ENCODE measurements around the gene MPRIP. TPM values are rescaled to one million over a fixed set of nuclear protein-coding genes. Genes with fewer than 3 reads are reported as not detected.

MPRIP gene
- total RNA-seq, 2 experiments from 2014 or later = 145 to 157 TPM

DNA sequence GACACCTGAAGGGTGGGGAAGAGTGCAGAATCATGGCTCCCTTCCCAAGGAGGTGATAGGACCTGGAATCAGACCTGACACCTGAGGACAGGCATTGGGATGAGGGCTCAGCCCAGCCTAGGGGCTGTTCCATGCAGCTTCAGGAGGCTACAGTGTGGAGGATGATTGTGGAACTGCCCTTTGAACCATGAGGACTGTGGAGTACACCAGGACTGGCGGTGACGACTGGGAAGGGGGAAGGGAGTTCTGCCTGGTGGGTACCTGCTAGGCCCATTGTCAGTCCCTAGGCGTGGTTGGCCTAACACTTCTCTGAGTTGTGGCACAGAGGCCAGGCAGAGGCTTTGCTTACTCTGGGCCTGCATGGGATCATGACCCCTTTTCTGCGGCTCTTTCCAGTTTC lies 76.1 kb downstream of the MPRIP start:
- DNase-seq = no peak
- ChIA-PET POLR2A (no interaction called here), CTCF (interaction anchor here (0.5 kb wide), 1 partner anchor 600 kb away, joined by 5 read pairs; no protein-coding TSS in a partner anchor)
- Mint-ChIP-seq H3K4me1 (ENCODE audit: low read depth) (peaks cover 70% of the 10 kb centered on the region), H3K9me3 (no peaks in the 10 kb centered on the region), H3K36me3 (no peaks in the 10 kb centered on the region), H3K4me3 (no peak overlapping the region), H3K27me3 (no peaks in the 10 kb centered on the region), H3K27ac (peak overlapping the region; percentile 84)
- intact Hi-C loops (cut with micrococcal nuclease) = loop anchor here (10.0 kb wide), 2 partner anchors 66 to 104 kb away; no protein-coding TSS in a partner anchor

DNA sequence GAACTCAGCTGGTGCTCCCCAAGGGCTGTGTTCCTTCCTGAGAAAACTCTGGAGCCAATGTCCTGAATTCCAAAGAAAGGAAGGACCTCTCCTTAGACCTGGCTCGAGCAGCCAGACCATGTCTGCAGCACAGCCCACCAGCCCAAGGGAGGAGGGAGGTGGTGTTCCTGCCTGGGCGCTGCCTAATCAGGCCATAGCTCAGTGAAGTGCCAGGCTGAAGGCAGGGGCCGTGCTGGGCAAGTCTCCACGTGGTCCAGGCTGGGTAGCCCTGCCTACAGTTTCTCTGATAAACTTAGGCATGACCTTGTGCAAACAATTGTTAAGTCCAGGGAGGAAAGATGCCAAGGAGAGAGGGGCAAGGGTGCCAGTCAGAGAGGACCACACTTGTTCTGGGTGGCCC lies 76.8 kb downstream of the MPRIP start:
- Mint-ChIP-seq H3K36me3 (no peaks in the 10 kb centered on the region), H3K4me3 (peak overlapping the region; percentile 7), H3K4me1 (ENCODE audit: low read depth) (peaks cover 69% of the 10 kb centered on the region), H3K27me3 (no peaks in the 10 kb centered on the region), H3K9me3 (no peaks in the 10 kb centered on the region), H3K27ac (peak overlapping the region; percentile 84)
- ChIA-PET CTCF (interaction anchor here (0.6 to 2.6 kb wide), 5 partner anchors 9 to 101 kb away, joined by 3 to 18 read pairs (median 3); no protein-coding TSS in a partner anchor), POLR2A (interaction anchor here (0.7 to 0.8 kb wide), 2 partner anchors 9 to 161 kb away, joined by 3 read pairs; no protein-coding TSS in a partner anchor)
- intact Hi-C loops (cut with micrococcal nuclease) = loop anchor here (10.0 kb wide), 2 partner anchors 66 to 104 kb away; no protein-coding TSS in a partner anchor
- no peak for DNase-seq

DNA sequence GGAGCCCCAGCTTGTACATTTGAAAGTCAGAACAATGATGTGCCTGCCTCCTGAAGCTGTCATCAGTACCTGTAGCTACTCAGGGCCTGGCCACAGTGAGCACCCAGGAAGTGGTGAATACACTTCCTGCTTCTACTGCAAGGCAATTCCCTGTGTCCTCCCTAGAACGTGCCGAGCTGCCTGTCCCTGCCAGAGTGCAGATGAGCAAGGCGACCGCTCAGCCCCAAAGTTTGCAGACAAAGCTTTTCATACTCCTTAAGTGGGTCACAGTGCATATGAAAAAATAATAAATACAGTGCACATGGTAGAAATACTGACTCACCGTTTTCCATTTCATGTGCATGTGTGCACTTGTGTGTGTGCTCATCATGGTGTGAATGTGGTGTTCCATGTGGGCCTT lies 77.3 kb downstream of the MPRIP start:
- peak; percentile 82 for DNase-seq
- intact Hi-C loops (cut with micrococcal nuclease) = loop anchor here (10.0 kb wide), 2 partner anchors 65 to 105 kb away; no protein-coding TSS in a partner anchor
- peaks cover 69% of the 10 kb centered on the region for H3K4me1 Mint-ChIP-seq (ENCODE audit: low read depth)
- no peaks in the 10 kb centered on the region for H3K36me3 Mint-ChIP-seq
- CTCF ChIA-PET = interaction anchor here (0.6 to 2.6 kb wide), 5 partner anchors 10 to 100 kb away, joined by 3 to 18 read pairs (median 3); no protein-coding TSS in a partner anchor
- peak overlapping the region; percentile 7 for H3K4me3 Mint-ChIP-seq
- H3K27me3 Mint-ChIP-seq = no peaks in the 10 kb centered on the region
- H3K9me3 Mint-ChIP-seq = no peaks in the 10 kb centered on the region
- POLR2A ChIA-PET = interaction anchor here (0.7 to 0.8 kb wide), 2 partner anchors 9 to 161 kb away, joined by 3 read pairs; no protein-coding TSS in a partner anchor
- H3K27ac Mint-ChIP-seq = peak overlapping the region; percentile 84

DNA sequence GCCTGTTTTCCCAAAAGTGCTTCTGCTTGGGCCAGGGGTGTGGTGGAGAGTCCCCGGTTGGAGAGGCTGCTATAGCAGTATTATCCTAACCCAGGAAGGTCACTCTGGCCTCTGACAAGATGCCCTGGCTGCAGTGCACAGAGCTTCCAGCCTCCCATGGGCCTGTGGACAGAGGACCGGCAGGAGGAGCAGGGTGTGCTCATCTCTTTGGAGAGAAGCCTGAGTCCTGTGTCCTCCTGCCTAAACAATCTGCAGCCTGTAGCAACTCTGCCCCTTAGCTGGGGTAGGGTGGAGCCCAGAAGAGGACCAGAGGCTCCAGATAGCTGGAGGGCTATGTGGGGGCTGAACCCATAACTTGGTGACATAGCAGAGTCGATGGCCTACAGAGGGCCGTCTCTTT lies 78.0 kb downstream of the MPRIP start:
- POLR2A ChIA-PET = interaction anchor here (0.5 to 1.9 kb wide), 2 partner anchors 13 to 270 kb away, joined by 3 to 5 read pairs; no protein-coding TSS in a partner anchor
- Mint-ChIP-seq H3K27me3 (no peaks in the 10 kb centered on the region), H3K4me1 (ENCODE audit: low read depth) (peaks cover 69% of the 10 kb centered on the region), H3K4me3 (no peak overlapping the region), H3K36me3 (no peaks in the 10 kb centered on the region), H3K9me3 (no peaks in the 10 kb centered on the region), H3K27ac (peak overlapping the region; percentile 84)
- DNase-seq = no peak
- intact Hi-C loops (cut with micrococcal nuclease) = loop anchor here (2.0 kb wide), 1 partner anchor 31 kb away; no protein-coding TSS in a partner anchor
- CTCF ChIA-PET = interaction anchor here (2.6 kb wide), 1 partner anchor 11 kb away, joined by 18 read pairs; no protein-coding TSS in a partner anchor

DNA sequence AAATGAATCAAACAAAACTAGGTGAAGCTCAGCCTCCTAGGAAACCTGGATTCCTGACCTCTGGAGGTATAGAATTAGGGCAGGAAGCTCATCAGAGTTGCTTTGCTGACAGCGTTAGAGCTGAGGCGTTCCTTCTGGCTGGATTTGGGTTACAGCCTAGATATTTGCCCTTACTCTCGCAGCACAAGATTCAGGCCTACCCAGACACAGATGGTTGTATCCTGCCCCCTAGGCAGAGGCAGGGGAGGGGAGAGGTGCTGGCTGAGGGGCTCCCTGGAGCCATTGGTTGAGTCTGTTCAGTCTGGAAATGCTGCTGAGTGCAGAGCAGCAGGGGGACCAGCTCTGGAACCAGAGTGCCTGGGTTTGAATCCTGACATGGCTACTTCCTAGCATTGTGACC lies 78.4 kb downstream of the MPRIP start:
- H3K27ac Mint-ChIP-seq = peak overlapping the region; percentile 84
- ChIA-PET POLR2A (interaction anchor here (0.5 to 1.9 kb wide), 3 partner anchors 13 to 270 kb away, joined by 3 to 5 read pairs (median 3); no protein-coding TSS in a partner anchor), CTCF (interaction anchor here (0.6 to 2.6 kb wide), 4 partner anchors 11 to 191 kb away, joined by 3 to 18 read pairs (median 4); no protein-coding TSS in a partner anchor)
- H3K4me3 Mint-ChIP-seq = no peak overlapping the region
- peaks cover 69% of the 10 kb centered on the region for H3K4me1 Mint-ChIP-seq (ENCODE audit: low read depth)
- intact Hi-C loops (cut with micrococcal nuclease) = loop anchor here (2.0 kb wide), 1 partner anchor 30 kb away; no protein-coding TSS in a partner anchor
- DNase-seq = no peak
- no peaks in the 10 kb centered on the region for H3K36me3 Mint-ChIP-seq
- H3K9me3 Mint-ChIP-seq = no peaks in the 10 kb centered on the region
- no peaks in the 10 kb centered on the region for H3K27me3 Mint-ChIP-seq

DNA sequence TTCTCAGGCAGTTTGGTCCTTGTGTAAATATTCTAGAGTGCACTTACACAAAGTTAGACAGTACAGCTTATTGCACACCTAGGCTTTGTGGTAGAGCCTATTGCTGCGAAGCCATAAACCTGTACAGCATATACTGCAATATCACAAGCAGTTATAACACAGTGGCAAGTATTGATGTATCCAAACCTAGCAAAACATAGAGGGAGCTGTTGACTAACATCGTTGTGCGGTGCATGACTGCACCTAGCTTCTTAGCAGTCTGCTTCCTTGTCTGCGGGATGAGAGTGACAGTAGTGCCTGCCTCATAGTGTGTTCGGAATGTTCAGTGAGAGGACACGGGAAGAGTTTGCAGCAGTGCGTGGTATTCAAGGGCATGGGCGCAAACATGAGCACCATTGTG lies 78.9 kb downstream of the MPRIP start:
- no peak overlapping the region for H3K4me3 Mint-ChIP-seq
- no peak overlapping the region for H3K27ac Mint-ChIP-seq
- DNase-seq = no peak
- H3K27me3 Mint-ChIP-seq = no peaks in the 10 kb centered on the region
- H3K36me3 Mint-ChIP-seq = no peaks in the 10 kb centered on the region
- ChIA-PET CTCF (interaction anchor here (0.6 to 2.6 kb wide), 4 partner anchors 12 to 191 kb away, joined by 3 to 18 read pairs (median 4); no protein-coding TSS in a partner anchor), POLR2A (interaction anchor here (0.7 to 1.9 kb wide), 2 partner anchors 13 to 35 kb away, joined by 3 to 5 read pairs; no protein-coding TSS in a partner anchor)
- no peaks in the 10 kb centered on the region for H3K9me3 Mint-ChIP-seq
- H3K4me1 Mint-ChIP-seq (ENCODE audit: low read depth) = peaks cover 70% of the 10 kb centered on the region
- intact Hi-C loops (cut with micrococcal nuclease) = loop anchor here (2.0 kb wide), 1 partner anchor 30 kb away; no protein-coding TSS in a partner anchor

DNA sequence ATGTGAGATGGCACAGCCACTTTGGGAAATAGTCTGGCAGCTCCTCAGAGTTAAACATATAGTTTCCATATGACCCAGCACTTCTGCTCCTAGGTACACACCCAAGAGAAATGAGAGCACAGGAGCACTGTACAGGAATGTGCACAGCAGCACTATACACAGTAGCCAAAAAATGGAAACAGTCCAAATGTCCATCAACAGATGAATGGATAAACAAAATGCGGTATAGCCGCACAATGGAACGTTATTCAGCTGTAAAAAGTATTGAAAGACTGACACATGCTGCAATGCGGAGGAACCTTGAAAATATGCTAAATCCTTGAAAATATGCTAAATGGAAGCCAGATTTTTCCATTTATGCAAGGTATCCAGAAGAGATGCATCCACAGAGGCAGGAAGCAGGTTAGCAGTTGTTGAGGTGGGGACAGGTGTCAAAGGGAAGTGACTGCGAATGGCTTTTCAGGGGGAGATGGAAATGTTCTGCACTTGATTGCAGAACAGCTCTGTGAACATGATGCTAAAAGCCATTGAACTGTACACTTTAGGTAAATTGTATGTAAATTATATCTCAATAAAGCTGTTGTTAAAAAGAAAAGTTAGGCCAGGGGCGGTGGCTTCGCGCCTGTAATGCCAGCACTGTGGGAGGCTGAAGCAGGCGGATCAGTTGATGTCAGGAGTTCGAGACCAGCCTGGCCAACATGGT lies 80.7 kb downstream of the MPRIP start:
- no peak overlapping the region for H3K4me3 Mint-ChIP-seq

DNA sequence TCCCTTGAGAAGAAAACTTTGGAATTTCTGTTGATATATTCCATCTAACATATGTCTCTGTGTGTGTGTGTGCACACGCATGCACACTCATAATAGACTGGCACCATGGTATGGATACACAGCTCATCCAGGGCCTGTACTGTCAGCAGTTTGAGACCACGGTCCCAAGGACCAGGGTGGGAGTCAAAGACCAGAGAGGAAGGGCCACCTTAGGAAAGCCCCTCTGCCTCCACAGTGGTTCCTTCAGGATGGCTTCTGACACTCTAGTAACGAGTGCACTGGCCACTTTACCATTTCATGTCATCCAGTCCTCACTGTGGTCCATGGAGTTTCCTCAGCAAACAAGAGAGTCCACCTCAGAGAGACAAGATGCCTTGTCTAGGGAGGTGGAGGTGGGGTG lies 82.1 kb downstream of the MPRIP start:
- Mint-ChIP-seq H3K27me3 (no peaks in the 10 kb centered on the region), H3K36me3 (no peaks in the 10 kb centered on the region), H3K4me1 (ENCODE audit: low read depth) (peaks cover 52% of the 10 kb centered on the region), H3K4me3 (no peak overlapping the region), H3K27ac (peak overlapping the region; percentile 42), H3K9me3 (no peaks in the 10 kb centered on the region)
- CTCF ChIA-PET = no interaction called here
- intact Hi-C loops (cut with micrococcal nuclease) = no loop called here
- POLR2A ChIA-PET = no interaction called here
- no peak for DNase-seq

More for the DNA sequence above, 80.7 kb downstream of the MPRIP start:
- no peaks in the 10 kb centered on the region for H3K27me3 Mint-ChIP-seq
- no peak overlapping the region for H3K27ac Mint-ChIP-seq
- H3K9me3 Mint-ChIP-seq = no peaks in the 10 kb centered on the region
- peaks cover 66% of the 10 kb centered on the region for H3K4me1 Mint-ChIP-seq (ENCODE audit: low read depth)
- DNase-seq = no peak
- POLR2A ChIA-PET = interaction anchor here (0.7 to 1.2 kb wide), 2 partner anchors 11 to 158 kb away, joined by 3 to 4 read pairs; no protein-coding TSS in a partner anchor
- intact Hi-C loops (cut with micrococcal nuclease) = no loop called here
- CTCF ChIA-PET = no interaction called here
- no peaks in the 10 kb centered on the region for H3K36me3 Mint-ChIP-seq

DNA sequence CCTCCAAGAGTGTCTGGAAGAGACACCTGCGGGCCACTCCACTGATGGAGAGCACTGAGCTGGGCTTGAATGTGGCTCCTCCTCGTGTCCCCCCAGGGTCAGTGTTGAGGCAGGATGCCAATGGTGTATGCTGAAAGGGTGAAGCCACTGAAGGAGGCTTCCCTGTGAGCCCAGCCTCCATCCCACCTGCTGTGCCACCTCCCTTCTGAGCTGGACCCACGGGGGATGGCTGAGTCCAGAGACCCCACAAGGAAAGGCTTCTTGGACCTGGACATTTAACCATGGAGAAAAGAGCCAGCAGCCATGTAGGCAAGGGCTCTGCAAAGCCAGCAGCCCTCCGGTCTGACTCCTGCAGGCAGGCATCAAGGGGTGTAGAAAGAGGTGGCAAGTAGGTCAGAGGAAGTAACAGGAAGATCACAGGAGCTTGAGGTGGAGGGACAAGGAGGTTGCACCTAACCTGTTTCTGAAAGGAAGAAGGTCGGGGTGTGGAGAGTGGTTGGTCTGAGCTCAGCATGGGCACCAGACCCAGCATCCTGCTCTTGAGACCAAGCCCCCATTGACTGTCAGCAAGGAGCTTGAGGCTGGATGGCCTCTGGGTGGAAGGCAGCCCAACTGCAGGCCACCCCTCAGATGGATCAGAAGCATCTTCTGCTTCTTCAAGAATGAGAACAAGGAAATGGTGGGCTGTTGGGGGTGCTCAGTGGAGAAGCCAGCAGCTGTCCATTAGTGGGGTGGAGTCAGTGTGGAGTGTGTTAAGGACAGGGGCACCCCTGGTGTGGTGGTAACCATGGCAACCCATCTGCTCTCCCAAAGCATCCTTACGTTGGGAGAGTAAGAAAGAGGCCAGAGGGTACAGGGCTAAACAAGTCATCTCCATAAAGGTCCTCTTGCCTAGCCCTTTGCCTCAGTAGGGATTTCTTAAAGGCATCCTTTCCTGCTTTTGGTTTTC lies 83.2 kb downstream of the MPRIP start:
- ChIA-PET CTCF (interaction anchor here (0.9 to 1.6 kb wide), 3 partner anchors 15 to 21 kb away, joined by 3 to 12 read pairs (median 4); no protein-coding TSS in a partner anchor), POLR2A (no interaction called here)
- peak; percentile 22 for DNase-seq
- Mint-ChIP-seq H3K9me3 (no peaks in the 10 kb centered on the region), H3K4me3 (no peak overlapping the region), H3K27ac (peak overlapping the region; percentile 68), H3K27me3 (no peaks in the 10 kb centered on the region), H3K4me1 (ENCODE audit: low read depth) (peaks cover 41% of the 10 kb centered on the region), H3K36me3 (no peaks in the 10 kb centered on the region)
- intact Hi-C loops (cut with micrococcal nuclease) = no loop called here

DNA sequence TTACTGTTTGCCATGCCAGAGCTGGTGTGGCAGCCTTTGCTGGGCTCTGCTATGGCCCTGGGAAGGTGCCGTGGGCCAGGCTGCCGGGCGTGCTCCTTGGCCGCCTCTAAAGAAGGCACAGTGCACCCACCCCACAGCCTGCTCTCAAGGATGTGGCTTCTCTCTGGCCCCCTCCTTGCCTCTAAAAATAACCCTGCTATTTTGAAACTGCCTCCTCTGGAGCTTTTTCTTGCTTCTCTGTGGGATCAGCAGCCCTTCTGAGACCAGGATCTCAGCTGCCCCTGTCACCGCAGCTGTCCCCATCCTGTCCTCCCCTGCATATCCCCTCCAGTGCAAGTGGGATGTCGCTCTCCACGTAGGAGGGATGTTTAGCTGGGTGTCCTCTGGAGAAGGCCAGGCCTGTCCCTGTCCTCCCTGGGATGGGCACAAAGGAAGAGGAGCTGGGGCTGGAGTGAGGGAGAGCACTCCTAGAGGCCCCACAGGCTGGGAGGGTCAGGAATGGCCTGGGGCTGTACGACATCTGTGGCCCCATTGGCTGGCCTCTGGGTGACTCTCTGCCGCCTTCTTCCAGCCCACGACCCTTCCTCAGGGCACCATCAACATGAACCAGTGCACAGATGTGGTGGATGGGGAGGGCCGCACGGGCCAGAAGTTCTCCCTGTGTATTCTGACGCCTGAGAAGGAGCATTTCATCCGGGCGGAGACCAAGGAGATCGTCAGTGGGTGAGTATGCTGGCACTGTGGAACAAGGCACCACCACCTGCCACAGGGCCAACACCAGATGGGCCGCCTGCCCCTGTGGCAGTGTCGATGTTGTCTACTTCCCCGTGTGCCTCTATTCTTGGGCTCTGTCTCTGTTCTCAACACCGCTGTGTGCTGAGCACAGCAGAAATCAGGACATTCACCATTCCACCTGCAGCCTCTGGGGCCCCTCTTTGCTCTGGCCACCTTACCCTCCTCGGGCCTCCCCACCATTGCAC lies 84.2 kb downstream of the MPRIP start:
- peaks cover 38% of the 10 kb centered on the region for H3K4me1 Mint-ChIP-seq (ENCODE audit: low read depth)
- H3K27me3 Mint-ChIP-seq = no peaks in the 10 kb centered on the region
- no peak overlapping the region for H3K4me3 Mint-ChIP-seq
- H3K9me3 Mint-ChIP-seq = no peaks in the 10 kb centered on the region
- H3K27ac Mint-ChIP-seq = peak overlapping the region; percentile 64
- CTCF ChIA-PET = interaction anchor here (0.9 to 1.6 kb wide), 3 partner anchors 16 to 20 kb away, joined by 3 to 12 read pairs (median 4); no protein-coding TSS in a partner anchor
- intact Hi-C loops (cut with micrococcal nuclease) = no loop called here
- no peaks in the 10 kb centered on the region for H3K36me3 Mint-ChIP-seq
- POLR2A ChIA-PET = interaction anchor here (0.8 kb wide), 1 partner anchor 119 kb away, joined by 3 read pairs; no protein-coding TSS in a partner anchor
- no peak for DNase-seq

All from activated CD4-positive, alpha-beta memory T cell treated with anti-CD3 and anti-CD28 coated beads for 36 hours (primary cell).